GM19025 (cell line): Measurements from ENCODE around the gene HDAC4.

ENCODE experiments used
- ATAC-seq: cut with Tn5 transposase; IDR thresholded peaks from one replicate; pipeline ENCODE4 v1.9.1; 2021; ENCODE audit warnings: mild to moderate bottlenecking, low read depth, moderate library complexity; ENCODE audit not compliant: unreplicated experiment

The HDAC4 gene

DNA sequence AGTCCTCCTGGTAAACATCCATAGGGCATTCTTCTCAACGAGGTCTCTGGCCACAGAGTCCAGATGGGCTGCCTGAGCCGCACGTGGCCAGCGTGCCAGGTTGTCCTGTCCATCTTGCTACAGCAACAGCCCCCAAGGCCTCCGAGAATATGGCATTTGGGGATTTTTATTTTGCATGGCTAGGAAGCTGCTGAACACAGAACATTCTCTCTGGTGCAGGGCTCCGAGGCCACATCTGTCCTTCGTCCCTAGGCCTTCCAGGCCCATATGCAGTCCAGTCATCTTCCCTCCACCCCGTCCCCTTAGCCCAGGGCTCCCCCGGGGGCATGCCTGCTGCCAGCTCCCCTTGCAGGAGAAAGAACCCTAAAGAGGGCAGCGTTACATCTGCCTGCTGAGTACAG is 2.3 kb downstream of the HDAC4 start:
- no peak for ATAC-seq

DNA sequence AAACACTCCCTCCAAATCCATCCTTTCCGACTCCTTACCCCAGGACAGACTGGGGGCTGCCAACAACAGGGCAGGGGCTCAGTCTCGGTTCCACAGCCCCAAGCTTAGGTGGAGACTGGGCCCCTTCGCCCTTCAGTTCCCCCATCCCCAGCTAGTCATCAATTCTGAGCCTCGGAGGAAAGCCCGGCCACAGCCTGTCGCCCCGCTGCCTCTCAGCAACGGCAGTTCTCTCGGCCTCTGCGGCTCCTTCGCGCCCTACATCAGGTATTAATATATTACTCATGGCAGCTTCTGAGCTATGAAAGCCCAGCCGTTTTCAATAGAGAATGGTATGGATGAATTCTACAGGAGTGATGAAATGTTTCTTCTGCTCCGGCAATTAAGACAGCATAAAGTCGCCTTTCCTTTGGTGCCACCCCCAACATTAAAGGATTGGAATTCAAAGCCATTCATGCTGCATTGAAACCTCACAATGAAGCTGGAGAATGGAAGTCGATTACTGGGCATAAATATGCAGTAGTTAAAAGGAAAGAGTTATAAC is 2.8 kb downstream of the HDAC4 start:
- no peak for ATAC-seq

DNA sequence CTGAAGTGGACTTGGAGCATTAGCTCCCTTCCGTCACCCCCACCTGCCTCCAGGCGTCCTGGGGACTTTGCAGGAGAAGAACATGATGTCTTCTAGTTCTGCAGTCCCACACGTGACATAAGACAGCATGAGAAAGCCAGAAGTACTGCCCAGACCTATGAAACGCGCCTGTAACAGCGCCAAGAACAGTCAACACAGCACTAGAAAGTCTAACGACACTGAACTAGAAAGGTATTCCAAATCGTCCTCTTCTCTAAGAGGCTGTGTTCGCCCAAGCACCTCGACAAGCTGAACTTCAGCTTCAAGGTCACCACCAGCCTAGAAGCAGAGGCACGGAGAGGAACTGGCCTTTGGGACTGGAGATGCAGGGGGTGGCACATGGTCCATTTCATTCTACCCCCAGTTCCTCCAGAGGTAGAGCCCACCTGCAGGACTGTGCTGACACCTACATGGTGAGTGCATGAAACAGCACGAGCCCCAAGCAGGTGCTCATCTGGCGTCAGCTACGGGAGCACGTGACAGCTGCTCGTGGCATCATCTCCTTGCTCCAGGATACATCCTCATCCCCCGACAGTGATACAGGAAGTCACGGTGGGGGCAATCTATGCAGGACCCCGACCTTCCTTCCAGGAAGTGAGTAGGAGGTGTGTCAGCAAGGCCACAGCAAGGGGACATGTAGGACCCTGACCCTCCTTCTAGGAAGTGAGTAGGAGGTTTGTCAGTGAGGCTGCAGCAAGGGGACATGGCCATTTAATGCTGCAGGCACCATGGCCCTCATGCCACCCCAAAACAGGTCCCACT is 3.7 kb downstream of the HDAC4 start:
- ATAC-seq = no peak

DNA sequence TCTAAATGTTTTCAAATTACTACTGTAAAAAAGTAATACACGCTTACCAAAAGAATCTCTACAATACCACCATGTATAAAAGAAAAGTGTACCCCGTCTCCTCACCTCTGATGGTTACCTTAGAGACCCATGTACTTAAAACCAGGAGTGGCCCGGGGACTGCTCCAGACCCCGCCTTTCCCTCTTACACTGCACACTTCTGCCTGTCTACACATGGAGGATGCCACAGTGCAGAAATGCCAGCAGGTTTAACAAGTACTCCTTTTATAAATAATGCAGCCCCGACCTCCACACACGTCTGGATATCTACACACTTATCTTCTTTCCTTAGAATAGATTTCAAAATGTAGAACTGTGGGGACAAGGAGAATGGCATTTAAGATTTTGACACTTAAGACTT is 5.3 kb downstream of the HDAC4 start:
- ATAC-seq = no peak

DNA sequence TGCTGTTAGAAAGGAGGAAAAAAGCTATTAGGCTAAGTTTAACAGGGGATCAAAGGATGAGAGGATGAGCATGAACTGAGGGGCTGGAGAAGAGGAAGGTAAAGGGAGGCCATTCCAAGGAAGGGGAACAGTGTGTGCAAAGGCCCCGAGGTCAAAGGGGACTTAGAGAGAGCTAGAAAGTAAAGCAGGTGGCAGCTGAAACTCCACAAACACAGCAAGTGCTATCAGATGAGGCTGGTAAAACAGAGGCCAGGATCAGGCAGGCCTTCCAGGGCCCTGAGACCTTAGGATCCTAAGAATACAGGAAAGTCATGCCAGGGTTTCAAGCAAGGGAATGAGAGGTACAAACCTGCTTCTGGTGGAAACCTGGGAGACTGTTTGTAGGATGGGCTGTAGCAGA is 5.8 kb downstream of the HDAC4 start:
- ATAC-seq = no peak

DNA sequence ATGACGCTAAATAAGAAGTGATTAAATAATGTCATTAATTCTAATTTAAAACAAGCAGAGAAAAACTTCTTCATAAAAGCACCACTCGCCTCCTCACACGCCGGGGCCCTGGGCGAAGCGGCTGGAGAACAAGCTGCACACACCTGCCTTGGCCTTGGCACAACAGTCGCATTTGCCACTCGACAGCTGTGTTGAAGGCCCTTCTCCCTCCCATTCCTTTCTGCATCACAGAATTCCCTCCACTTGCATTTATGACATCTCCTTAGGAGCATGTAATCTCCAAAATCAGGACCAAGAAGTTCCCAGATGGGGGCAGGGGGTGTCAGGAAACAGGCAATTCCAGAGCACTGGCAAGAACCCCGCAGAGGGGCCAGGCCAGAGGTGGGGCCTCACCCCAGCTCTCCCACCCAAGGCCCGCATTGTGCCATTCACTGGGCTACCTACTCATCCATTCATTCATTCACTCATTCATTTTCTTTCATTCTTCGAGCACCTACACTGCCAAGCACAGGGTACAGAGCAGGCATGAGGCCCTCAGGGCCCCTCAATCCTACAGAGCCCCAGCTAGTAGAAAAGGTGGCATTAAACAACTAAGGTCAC is 6.4 kb downstream of the HDAC4 start:
- ATAC-seq = no peak

DNA sequence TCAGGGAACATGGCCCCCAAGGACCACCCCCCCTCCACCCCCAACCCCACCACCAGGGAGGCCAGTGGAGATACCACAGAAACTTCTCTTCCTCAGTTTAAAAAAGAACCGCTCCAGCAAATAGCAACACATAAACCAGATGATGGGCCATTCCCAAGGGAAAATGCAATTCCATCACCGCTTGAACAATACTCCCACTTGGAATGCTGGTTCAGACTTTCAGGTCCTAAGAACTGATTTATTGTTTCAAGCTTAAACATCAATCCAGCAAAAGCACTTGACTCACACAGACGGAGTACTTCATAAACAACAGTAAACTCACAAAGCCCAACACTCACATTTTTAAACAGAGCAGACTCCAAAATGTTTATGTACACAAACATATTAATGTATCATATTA is 6.9 kb downstream of the HDAC4 start:
- no peak for ATAC-seq

DNA sequence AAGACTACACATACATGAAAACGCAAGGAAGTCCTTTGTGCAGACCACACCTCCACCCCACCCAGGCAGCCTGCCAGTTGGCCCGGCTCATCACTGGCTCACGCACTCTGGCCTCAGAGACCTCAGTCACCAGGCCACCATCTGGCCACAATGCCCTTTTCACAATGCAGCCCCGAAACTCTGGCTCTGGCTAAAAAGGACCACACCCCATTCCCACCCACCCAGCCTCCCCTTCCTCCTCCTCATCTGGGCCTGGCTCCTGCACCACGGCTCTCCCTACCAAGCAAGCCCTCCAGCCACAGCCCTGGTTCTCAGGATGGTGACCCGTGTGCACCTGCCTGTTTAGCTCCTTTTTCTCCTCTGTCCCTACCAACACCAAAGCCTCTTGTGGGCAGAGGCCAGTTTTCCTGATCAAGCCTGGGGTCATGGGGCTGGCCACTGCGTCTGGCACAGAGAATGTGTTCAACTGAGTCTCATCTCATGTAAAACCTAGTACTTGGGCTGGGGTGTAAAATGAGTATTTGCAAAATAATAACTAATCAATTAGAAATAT is 7.4 kb downstream of the HDAC4 start:
- no peak for ATAC-seq

DNA sequence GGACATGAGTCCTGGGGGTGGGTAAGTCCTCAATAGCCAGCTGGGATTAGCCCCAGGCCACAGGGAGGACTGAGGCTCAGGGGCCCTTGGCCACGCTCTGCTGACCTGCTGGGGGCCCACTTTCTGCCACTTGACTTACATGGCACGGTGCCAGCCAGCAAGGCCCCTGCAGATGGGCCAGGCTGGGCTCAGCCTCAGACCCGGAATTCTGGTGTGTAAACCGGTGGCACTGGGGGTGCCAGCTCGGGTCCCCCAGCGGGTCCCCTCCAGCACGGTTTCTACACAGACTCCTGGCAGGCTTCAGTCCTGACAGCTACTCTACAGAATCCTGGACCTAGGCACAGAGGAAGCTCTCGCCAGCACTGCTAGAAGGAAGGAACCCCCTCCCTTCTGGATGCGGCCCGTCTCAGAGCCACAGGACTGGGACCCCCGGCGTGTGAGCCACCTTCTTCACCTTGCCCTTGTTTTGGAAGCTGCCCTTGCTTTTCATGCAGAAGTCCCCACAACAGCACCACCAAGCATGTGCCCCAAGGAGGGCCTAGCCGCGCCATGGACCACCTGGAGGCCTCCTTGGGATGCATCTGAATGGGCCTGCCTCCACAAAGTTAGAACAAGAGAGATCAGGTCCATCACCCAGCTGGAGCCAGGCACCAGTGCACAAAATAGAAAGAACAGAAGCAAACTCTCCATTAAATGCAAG is 8.0 kb downstream of the HDAC4 start:
- ATAC-seq = no peak

DNA sequence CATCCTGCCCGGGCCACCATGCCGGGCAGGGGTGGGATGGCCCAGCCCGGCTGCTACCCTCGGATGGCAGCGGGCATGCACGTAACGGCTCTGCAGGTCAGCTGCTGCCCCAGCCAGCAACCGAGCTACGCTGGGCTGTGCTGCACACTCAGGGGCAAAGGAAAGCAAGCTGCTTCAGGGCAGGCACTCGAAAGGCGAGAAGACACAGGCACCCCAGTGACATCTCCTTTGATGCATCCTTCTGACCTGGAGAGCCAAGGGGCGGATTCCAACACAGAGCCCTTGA is 8.8 kb downstream of the HDAC4 start:
- ATAC-seq = no peak

DNA sequence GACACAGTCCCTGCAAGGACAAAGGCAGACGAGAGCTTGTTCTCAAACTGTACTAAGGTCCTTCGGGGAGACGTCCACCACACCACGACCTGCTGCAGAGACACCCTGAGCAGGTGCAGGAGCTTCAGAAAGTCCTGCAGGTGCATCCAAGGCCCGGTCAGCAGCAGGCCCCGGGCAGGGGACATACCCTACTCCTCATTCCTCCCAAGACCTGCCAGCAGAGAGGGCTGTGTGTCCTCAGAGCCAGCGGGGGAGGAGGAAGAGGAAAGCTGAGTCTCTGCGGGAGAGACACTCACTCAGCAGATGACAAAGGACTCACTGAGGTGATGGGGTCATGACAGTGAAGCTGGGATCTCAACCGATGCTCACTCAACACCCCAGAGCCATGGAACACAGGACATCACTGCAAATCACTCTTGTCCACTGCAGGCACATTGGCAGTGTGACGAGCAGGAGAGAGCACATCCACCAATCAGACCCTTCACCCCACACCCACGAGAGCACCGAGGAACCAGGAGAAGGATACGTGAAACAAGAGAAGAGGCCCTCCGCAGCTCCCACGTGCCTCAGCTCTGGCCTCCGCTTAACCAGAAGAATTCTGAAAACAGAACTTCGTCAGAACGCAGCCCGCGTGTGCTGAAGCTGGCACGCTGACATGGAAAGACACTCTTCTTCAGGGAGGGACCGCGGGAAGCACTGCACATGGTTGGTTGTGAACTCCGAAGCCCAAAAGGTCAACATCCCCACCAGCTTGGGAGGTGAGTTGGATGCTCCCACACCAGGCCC is 9.3 kb downstream of the HDAC4 start:
- no peak for ATAC-seq

DNA sequence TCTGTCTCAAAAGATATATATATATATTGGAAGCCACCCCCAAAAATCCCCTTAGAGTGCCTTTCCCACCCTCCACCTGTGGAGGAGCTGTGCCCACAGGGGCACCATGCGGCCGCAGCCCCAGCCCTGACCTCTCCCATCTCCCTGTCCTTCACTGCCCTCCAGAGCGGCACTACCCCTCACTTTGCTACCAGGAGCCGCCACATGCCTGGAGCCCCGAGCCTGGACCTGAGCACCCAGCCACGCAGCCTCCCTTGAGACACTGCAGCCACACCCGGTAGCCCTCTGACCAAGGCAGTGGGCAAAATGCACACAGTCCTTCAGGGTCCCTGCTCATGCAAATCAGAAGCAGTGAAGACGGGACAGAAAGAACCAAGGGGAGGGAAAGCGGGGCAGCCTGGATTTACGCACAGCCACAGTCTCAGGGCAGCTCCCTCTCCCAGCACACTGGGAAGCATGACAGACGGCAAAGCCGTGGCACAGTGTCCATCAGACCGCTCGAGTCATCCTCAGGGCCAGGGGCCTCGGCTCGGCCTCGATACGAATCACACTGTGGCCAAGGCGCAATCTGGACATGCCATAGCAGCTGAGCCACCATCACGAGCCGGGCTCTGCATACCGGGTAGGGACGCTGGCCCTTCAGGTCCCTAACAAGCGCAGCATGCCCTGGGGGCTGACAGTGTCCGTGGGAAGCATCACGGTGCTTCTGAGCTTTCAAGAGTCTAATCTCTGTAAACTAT is 10.1 kb downstream of the HDAC4 start:
- no peak for ATAC-seq

DNA sequence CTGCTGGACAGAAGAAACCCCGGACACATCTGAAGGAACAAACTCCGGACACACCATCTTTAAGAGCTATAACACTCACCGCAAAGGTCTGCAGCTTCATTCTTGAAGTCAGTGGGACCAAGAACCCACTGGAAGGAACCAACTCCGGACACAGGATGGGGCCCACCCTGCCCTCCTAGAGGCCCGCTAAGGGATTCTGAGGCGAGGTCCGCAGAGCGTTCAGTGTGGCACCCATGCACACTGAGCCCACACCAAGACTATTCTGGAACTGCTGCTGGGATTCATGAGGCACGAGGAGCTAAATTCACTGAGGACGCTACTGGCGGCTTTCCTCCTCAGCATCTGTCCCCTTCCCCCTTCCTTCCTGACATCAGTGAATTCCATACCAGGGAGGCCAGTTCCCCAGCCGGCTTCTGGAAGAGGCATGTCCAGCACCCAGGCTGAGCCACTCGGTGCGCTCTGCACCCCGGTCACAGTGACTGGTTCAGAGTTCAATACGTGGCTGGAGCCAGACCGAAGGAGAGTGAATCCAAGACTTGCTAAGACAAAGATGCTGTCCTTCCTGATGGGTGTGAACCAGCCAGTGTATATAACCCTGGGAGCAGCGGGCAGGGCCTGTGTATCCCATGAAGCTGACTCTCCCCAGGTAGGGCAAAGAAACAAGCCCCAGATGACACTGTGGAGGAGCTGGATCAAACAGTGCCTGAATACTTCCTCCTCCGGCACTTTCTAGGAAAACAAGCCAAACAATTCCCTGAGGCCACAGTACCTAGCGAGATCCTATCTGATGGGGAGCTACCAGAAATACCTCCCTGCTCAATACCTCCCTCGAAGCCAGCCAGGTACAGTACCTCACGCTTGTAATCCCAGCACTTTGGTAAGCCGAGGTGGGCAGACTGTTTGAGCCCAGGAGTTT is 11.1 kb downstream of the HDAC4 start:
- ATAC-seq = no peak

DNA sequence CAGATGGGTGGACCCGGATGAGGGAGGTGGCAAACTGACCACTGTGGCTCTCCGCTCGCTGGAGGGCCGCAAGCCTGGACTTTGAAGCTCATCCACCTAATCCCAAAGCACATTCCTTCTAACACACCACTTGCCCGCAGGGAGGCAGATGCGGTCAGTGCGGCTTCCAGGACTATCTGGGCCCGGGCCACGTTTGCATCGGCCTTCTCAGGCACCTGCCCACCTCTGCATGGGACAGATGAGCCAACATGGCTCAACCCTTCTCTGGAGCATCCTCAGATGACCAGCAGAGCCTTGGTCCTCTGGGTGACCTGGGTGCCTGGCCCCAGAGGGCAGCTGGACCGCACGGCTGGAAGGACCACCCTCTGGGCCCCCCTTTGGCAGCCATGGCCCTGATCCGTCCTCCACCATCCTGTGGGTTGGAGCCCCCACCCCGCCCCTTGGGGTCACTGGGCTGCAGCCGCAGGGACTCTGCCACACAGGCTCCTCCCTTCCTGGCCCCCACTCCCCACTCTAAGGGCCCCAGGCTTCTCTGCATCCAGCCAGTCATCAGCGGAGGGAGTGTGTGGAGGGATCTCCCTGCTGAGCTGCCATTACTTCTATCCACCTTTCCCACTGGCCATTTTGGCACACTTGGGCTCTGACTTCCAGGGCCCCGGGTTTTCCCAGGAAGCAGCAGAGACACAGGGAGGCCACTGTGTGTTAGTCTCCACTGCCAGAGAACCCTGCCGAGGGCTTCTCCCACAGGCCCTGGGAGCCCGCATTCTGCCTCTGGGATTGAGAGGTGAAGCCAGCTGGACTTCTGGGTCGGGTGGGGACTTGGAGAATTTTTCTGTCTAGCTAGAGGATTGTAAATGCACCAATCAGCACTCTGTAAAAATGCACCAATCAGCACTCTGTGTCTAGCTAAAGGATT is 12.3 kb downstream of the HDAC4 start:
- ATAC-seq = no peak

DNA sequence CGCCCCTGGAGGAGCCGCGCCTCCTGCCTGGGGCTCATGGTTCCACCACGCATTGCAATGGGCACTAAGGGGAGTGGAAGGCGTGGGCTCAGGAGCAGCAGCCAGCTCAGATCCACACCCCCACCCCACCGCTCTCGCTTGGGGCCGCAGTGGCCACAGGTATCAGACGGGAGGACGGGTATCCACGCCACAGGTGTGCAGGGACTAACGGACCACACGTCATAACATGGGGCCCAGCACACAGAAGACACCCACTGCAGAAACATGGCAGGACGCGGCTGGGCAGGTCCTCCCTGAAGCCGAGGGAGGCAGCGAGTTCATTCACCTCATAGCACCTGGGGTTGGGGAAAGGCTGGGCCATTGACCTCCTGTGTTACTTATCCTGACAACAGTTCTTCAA is 13.0 kb downstream of the HDAC4 start:
- no peak for ATAC-seq

DNA sequence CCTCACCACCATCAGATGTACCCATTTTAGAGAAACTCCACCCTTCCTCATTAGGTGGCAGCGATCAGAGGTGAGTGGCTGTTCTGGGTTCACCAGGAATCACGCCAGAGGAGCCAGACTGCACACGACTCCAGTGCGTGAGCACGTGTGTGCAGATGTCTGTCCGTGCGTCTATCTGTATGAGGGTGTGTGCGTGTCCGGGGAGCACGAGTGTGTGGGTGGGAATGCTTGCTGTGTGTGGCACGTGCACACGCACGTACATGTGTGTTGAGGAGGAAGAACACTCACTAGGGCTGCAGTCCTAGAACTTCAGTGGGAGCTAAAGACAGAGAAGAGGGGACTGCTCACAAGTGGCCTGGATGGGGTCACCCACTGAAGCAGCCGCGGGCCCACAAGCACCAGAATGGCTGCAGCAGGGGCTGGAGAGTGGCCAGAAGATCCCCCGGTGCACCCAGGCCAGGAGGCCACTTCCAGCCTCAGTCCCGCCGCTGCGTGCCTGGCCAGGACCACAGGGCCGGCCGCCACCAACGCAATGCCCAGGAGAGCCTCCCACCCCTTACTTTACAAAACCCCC is 13.9 kb downstream of the HDAC4 start:
- ATAC-seq = no peak

DNA sequence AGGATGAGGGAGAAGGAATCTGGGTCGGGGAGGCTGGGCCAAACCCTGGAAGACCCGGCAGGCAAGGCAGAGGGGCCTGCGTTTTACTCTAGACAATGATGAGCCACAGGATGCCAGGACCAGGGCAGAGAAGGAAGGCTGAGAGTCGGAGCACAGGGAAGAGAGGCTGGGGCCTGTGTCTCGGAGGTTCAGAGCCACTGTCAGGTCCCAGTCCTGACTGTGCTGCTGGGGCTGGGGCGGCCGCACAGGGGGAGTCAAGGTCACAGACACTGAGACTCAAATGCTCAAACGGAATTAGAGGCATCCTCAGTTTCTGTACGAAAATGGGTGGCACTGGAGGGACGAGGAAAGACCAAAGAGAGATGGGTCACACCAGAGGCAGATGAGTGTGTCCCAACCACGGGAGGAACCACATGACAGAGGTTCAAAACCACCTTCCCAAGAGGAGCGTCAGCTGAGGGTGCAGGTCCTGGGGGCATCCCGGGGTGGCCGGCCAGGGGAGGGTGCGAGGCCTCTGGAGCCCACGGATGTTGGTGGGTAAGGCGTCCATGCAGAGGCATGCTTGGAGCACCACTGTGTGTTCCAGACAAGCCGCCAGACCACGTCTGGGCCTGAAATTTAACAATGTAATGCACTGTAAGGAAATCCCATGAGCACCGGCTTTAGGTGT is 14.7 kb downstream of the HDAC4 start:
- no peak for ATAC-seq
